22Rv1 (cell line): ENCODE measurements around the gene MYLK.

Experiments used
- ZFX ChIP-seq: fragments of 450-650 bp; IDR thresholded peaks from 2 replicates; pipeline ENCODE4 v1.6.1; 2017; ENCODE audit warnings: antibody characterized with exemption, borderline replicate concordance
- TF ChIP-seq, protein P1 (sequence below): fragments of 450-650 bp; IDR thresholded peaks from 2 replicates; pipeline ENCODE4 v1.5.1; 2017; ENCODE audit warnings: mild to moderate bottlenecking

DNA sequence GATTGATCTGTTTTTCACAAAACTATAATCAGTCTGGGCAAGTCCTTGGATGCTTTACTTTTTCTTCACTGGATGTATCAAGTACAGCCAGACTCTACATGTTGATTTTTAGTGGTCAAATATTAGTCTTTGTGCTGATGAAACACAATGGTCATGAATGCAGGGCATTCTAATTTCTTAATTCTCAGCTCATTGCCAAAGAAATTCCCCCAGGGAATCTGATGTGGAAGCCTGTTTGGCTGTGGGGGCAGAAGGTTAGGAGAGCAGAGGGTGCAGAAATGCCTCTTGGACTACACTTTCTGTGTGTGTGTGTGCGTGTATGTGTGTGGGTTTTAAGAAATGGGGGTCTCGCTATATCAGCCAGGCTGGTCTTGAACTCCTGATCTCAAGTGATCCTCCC, 250.6 kb downstream of the MYLK start:
- TF ChIP-seq, protein P1, sequence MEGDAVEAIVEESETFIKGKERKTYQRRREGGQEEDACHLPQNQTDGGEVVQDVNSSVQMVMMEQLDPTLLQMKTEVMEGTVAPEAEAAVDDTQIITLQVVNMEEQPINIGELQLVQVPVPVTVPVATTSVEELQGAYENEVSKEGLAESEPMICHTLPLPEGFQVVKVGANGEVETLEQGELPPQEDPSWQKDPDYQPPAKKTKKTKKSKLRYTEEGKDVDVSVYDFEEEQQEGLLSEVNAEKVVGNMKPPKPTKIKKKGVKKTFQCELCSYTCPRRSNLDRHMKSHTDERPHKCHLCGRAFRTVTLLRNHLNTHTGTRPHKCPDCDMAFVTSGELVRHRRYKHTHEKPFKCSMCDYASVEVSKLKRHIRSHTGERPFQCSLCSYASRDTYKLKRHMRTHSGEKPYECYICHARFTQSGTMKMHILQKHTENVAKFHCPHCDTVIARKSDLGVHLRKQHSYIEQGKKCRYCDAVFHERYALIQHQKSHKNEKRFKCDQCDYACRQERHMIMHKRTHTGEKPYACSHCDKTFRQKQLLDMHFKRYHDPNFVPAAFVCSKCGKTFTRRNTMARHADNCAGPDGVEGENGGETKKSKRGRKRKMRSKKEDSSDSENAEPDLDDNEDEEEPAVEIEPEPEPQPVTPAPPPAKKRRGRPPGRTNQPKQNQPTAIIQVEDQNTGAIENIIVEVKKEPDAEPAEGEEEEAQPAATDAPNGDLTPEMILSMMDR = no peak
- no peak for TF ChIP-seq ZFX
